Measurements from ENCODE around the gene HAP1. TPM values are rescaled to one million over a fixed set of nuclear protein-coding genes. Genes with fewer than 3 reads are reported as not detected.

Gene HAP1
- total and polyA plus RNA-seq, 2 experiments from 2014 or later = not detected

DNA sequence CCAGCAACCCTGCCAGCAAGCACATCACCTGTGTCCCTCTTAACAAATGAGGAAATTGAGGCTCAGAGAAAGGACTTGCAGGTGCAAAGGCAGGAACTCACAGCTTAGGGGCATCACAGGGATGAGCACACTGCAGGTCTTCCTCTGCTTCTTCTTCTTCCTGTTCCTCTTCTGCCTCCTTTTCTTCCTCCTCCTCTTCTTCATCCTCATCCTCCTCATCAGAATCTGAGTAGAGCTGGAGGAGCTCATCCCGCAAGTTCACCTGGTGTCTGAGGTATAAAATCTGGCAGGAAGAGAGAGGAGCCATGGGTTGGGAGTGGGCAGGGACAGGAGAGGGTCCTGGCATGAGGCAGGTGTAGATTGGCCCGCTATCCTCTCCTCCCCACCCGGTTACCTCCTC, 2.6 kb downstream of the HAP1 start:
- no peak for DNase-seq
- H3K4me3 ChIP-seq = no peak overlapping the region
- no peaks in the 10 kb centered on the region for H3K9me3 ChIP-seq (ENCODE audit: low read depth)
- 39 to 82% methylated on average over 2 to 3 of the region's 3 CpGs for WGBS, 2 experiments (ENCODE audit: low coverage in 1 of 2, low lambda C conversion rate in 2 of 2, missing lambda C conversion rate in 2 of 2)
- no peak overlapping the region for H2AFZ ChIP-seq
- H3K4me2 ChIP-seq (ENCODE audit: unreplicated experiment) = no peak overlapping the region
- in situ Hi-C loops (cut with MboI) = no loop called here
- no peaks in the 10 kb centered on the region for H3K9me2 ChIP-seq (ENCODE audit: insufficient read depth)
- TF ChIP-seq EZH2 (IDR thresholded peaks at IDR 0.05; ENCODE audit: insufficient read depth, poor library complexity, severe bottlenecking) (no peak), EZH2phosphoT487 (IDR thresholded peaks at IDR 0.05; ENCODE audit: insufficient read depth, low read depth) (no peak)
- H4K20me1 ChIP-seq (ENCODE audit: insufficient read depth) = no peaks in the 10 kb centered on the region
- H3K36me3 ChIP-seq (ENCODE audit: low read depth) = no peaks in the 10 kb centered on the region
- no peaks in the 10 kb centered on the region for H3K4me1 ChIP-seq (ENCODE audit: insufficient read depth)
- no peak overlapping the region for H3K27ac ChIP-seq
- H3F3A ChIP-seq (ENCODE audit: insufficient read depth) = no peaks in the 10 kb centered on the region
- H3K27me3 ChIP-seq (replicated peaks; ENCODE audit: insufficient read depth) = peaks cover 51% of the 10 kb centered on the region
- no peak overlapping the region for H3K9ac ChIP-seq
- H3K79me2 ChIP-seq (ENCODE audit: insufficient read depth) = no peaks in the 10 kb centered on the region

- H3K79me2 ChIP-seq (ENCODE audit: insufficient read depth) = no peaks in the 10 kb centered on the region
- H3F3A ChIP-seq (ENCODE audit: insufficient read depth) = no peaks in the 10 kb centered on the region
- H3K27ac ChIP-seq = no peak overlapping the region
- H3K9me2 ChIP-seq (ENCODE audit: insufficient read depth) = no peaks in the 10 kb centered on the region
- no peaks in the 10 kb centered on the region for H3K9me3 ChIP-seq (ENCODE audit: low read depth)
- H3K4me3 ChIP-seq = no peak overlapping the region
- no peaks in the 10 kb centered on the region for H4K20me1 ChIP-seq (ENCODE audit: insufficient read depth)
- H3K9ac ChIP-seq = no peak overlapping the region
- no peak overlapping the region for H2AFZ ChIP-seq
- TF ChIP-seq EZH2phosphoT487 (IDR thresholded peaks at IDR 0.05; ENCODE audit: insufficient read depth, low read depth) (no peak), EZH2 (IDR thresholded peaks at IDR 0.05; ENCODE audit: insufficient read depth, poor library complexity, severe bottlenecking) (no peak)
- no peaks in the 10 kb centered on the region for H3K36me3 ChIP-seq (ENCODE audit: low read depth)
- 22 to 32% methylated on average over 4 of the region's 4 CpGs for WGBS, 2 experiments (ENCODE audit: low coverage in 1 of 2, low lambda C conversion rate in 2 of 2, missing lambda C conversion rate in 2 of 2)
- peaks cover 38% of the 10 kb centered on the region for H3K27me3 ChIP-seq (replicated peaks; ENCODE audit: insufficient read depth)
- no peak overlapping the region for H3K4me2 ChIP-seq (ENCODE audit: unreplicated experiment)
- no peak for DNase-seq
- in situ Hi-C loops (cut with MboI) = no loop called here
- no peaks in the 10 kb centered on the region for H3K4me1 ChIP-seq (ENCODE audit: insufficient read depth)
Observed at GRCh38 chr17:41730479-41730878, 4.0 kb downstream of the HAP1 start.

GRCh38 chr17:41728056-41728455, 6.4 kb downstream of the HAP1 start:
- no peak overlapping the region for H3K27ac ChIP-seq
- no peak overlapping the region for H3K4me2 ChIP-seq (ENCODE audit: unreplicated experiment)
- WGBS, 2 experiments (ENCODE audit: low coverage in 1 of 2, low lambda C conversion rate in 2 of 2, missing lambda C conversion rate in 2 of 2) = 66 to 71% methylated on average over 12 of the region's 12 CpGs
- no peaks in the 10 kb centered on the region for H3F3A ChIP-seq (ENCODE audit: insufficient read depth)
- H4K20me1 ChIP-seq (ENCODE audit: insufficient read depth) = no peaks in the 10 kb centered on the region
- no peak for DNase-seq
- no peaks in the 10 kb centered on the region for H3K36me3 ChIP-seq (ENCODE audit: low read depth)
- H3K79me2 ChIP-seq (ENCODE audit: insufficient read depth) = no peaks in the 10 kb centered on the region
- in situ Hi-C loops (cut with MboI) = no loop called here
- H3K27me3 ChIP-seq (replicated peaks; ENCODE audit: insufficient read depth) = peaks cover 21% of the 10 kb centered on the region
- no peaks in the 10 kb centered on the region for H3K9me2 ChIP-seq (ENCODE audit: insufficient read depth)
- no peak overlapping the region for H2AFZ ChIP-seq
- TF ChIP-seq EZH2 (IDR thresholded peaks at IDR 0.05; ENCODE audit: insufficient read depth, poor library complexity, severe bottlenecking) = no peak
- no peaks in the 10 kb centered on the region for H3K9me3 ChIP-seq (ENCODE audit: low read depth)
- no peak overlapping the region for H3K4me3 ChIP-seq
- no peaks in the 10 kb centered on the region for H3K4me1 ChIP-seq (ENCODE audit: insufficient read depth)
- no peak overlapping the region for H3K9ac ChIP-seq

DNA sequence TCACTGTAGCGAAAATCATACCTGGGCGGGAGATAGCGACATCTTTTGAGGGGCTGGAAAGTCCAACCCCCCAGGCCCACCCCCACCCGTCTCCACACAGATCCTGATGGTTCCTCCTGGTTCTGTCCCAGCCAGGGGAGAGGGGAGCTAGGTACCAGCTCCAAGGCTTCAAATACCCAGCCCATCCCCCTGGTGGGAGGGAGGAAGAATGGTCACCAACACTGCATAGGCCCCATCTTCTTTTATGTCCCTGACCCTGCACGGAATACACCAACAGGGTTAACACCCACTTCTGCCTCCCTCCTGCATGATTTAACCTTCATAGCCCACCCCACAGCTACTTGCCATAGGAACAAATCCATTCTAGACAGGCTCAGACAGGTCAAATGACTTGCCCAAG, 9.3 kb downstream of the HAP1 start:
- no peak for DNase-seq
- WGBS, 2 experiments (ENCODE audit: low coverage in 1 of 2, low lambda C conversion rate in 2 of 2, missing lambda C conversion rate in 2 of 2) = 71 to 72% methylated on average over 5 of the region's 5 CpGs
- H3K27me3 ChIP-seq (replicated peaks; ENCODE audit: insufficient read depth) = peaks cover 1% of the 10 kb centered on the region; the same call in 1 of the 2 replicates
- no peak for TF ChIP-seq EZH2 (IDR thresholded peaks at IDR 0.05; ENCODE audit: insufficient read depth, poor library complexity, severe bottlenecking)
- no peak for TF ChIP-seq EZH2phosphoT487 (IDR thresholded peaks at IDR 0.05; ENCODE audit: insufficient read depth, low read depth)
- no peaks in the 10 kb centered on the region for H3K9me3 ChIP-seq (ENCODE audit: low read depth)
- no peaks in the 10 kb centered on the region for H3K36me3 ChIP-seq (ENCODE audit: low read depth)
- H3K9ac ChIP-seq = no peak overlapping the region
- no peaks in the 10 kb centered on the region for H3F3A ChIP-seq (ENCODE audit: insufficient read depth)
- no peaks in the 10 kb centered on the region for H3K9me2 ChIP-seq (ENCODE audit: insufficient read depth)
- H3K79me2 ChIP-seq (ENCODE audit: insufficient read depth) = no peaks in the 10 kb centered on the region
- H3K4me3 ChIP-seq = no peak overlapping the region
- no peak overlapping the region for H3K27ac ChIP-seq
- in situ Hi-C loops (cut with MboI) = no loop called here
- no peaks in the 10 kb centered on the region for H3K4me1 ChIP-seq (ENCODE audit: insufficient read depth)
- H2AFZ ChIP-seq = no peak overlapping the region
- H3K4me2 ChIP-seq (ENCODE audit: unreplicated experiment) = no peak overlapping the region
- H4K20me1 ChIP-seq (ENCODE audit: insufficient read depth) = no peaks in the 10 kb centered on the region

- H3K9me2 ChIP-seq (ENCODE audit: insufficient read depth) = no peaks in the 10 kb centered on the region
- H3K27ac ChIP-seq = no peak overlapping the region
- H4K20me1 ChIP-seq (ENCODE audit: insufficient read depth) = no peaks in the 10 kb centered on the region
- DNase-seq = no peak
- H3K9ac ChIP-seq = no peak overlapping the region
- H3K79me2 ChIP-seq (ENCODE audit: insufficient read depth) = no peaks in the 10 kb centered on the region
- WGBS, 2 experiments (ENCODE audit: low coverage in 1 of 2, low lambda C conversion rate in 2 of 2, missing lambda C conversion rate in 2 of 2) = 55 to 59% methylated on average over 13 to 16 of the region's 17 CpGs
- no peaks in the 10 kb centered on the region for H3F3A ChIP-seq (ENCODE audit: insufficient read depth)
- no peaks in the 10 kb centered on the region for H3K4me1 ChIP-seq (ENCODE audit: insufficient read depth)
- H3K9me3 ChIP-seq (ENCODE audit: low read depth) = no peaks in the 10 kb centered on the region
- no peak overlapping the region for H2AFZ ChIP-seq
- no peak overlapping the region for H3K4me3 ChIP-seq
- H3K36me3 ChIP-seq (ENCODE audit: low read depth) = no peaks in the 10 kb centered on the region
- no peaks in the 10 kb centered on the region for H3K27me3 ChIP-seq (replicated peaks; ENCODE audit: insufficient read depth)
- no peak for TF ChIP-seq EZH2 (IDR thresholded peaks at IDR 0.05; ENCODE audit: insufficient read depth, poor library complexity, severe bottlenecking)
- TF ChIP-seq EZH2phosphoT487 (IDR thresholded peaks at IDR 0.05; ENCODE audit: insufficient read depth, low read depth) = no peak
- H3K4me2 ChIP-seq (ENCODE audit: unreplicated experiment) = no peak overlapping the region
- in situ Hi-C loops (cut with MboI) = no loop called here
Observed at GRCh38 chr17:41724476-41725050, 9.9 kb downstream of the HAP1 start.
